ENCODE data around the gene PRKAR2B.

- no peak for TF ChIP-seq CTCF (IDR thresholded peaks at IDR 0.05)
- no peak for TF ChIP-seq POLR2A (IDR thresholded peaks at IDR 0.05; ENCODE audit: low read depth)
- no peak for TF ChIP-seq EP300 (IDR thresholded peaks at IDR 0.05)
Measured at GRCh38 chr7:107080533-107080932, 36.0 kb downstream of the PRKAR2B start.
